ENCODE results near the gene SMO. TPM values are rescaled to one million over a fixed set of nuclear protein-coding genes. Genes with fewer than 3 reads are reported as not detected.
A peak's percentile ranks its signal among the peaks of the same experiment; 100 is the strongest.

Gene SMO
- total RNA-seq, 2 donors from 2014 or later = 75.5 to 76.2 TPM

- H3K9ac ChIP-seq (ENCODE audit: extremely low read depth, low read length, poor library complexity, severe bottlenecking) = peak overlapping the region; percentile 92
- no peak for TF ChIP-seq CTCF (conservative IDR thresholded peaks at IDR 0.05)
- WGBS, 2 experiments (ENCODE audit: insufficient coverage in 1 of 2, insufficient read length in 1 of 2) = 16 to 25% methylated on average over 13 of the region's 13 CpGs
- peaks cover 15% of the 10 kb centered on the region for H3K27me3 ChIP-seq (ENCODE audit: control insufficient read depth, insufficient read depth, low read length, poor library complexity, severe bottlenecking)
- H3K36me3 Mint-ChIP-seq (ENCODE audit: low read depth) = peaks cover 12% of the 10 kb centered on the region
- peaks cover 5% of the 10 kb centered on the region for H3K9me3 ChIP-seq (ENCODE audit: control insufficient read depth, low read length)
- H3K4me3 Mint-ChIP-seq = peak overlapping the region; percentile 91
- peaks cover 34% of the 10 kb centered on the region for H3K27me3 Mint-ChIP-seq (ENCODE audit: insufficient read depth)
- H3K9me3 Mint-ChIP-seq = peaks cover under 1% of the 10 kb centered on the region
- H3K4me1 ChIP-seq (ENCODE audit: control insufficient read depth, insufficient read depth, low read length) = peaks cover 7% of the 10 kb centered on the region
- peak overlapping the region; percentile 93 for H3K4me3 ChIP-seq (ENCODE audit: low read length)
- peak overlapping the region; percentile 95 for H3K27ac ChIP-seq (ENCODE audit: low read depth, low read length)
- DNase-seq = no peak
- H3K4me1 Mint-ChIP-seq = peaks cover 23% of the 10 kb centered on the region
- peak overlapping the region; percentile 78 for H3K27ac Mint-ChIP-seq
- peaks cover 16% of the 10 kb centered on the region for H3K36me3 ChIP-seq (ENCODE audit: control insufficient read depth, insufficient read depth, low read length)
Observed at GRCh38 chr7:129189661-129190310, 1.4 kb downstream of the SMO start.

GRCh38 chr7:129191272-129191671, 2.8 kb downstream of the SMO start:
- Mint-ChIP-seq H3K27me3 (ENCODE audit: insufficient read depth) (peaks cover 21% of the 10 kb centered on the region), H3K4me3 (no peak overlapping the region), H3K36me3 (ENCODE audit: low read depth) (peaks cover 16% of the 10 kb centered on the region), H3K4me1 (peaks cover 23% of the 10 kb centered on the region), H3K27ac (no peak overlapping the region), H3K9me3 (peaks cover 6% of the 10 kb centered on the region)
- peaks cover 14% of the 10 kb centered on the region for H3K9me3 ChIP-seq (ENCODE audit: control insufficient read depth, low read length)
- no peak for TF ChIP-seq CTCF (conservative IDR thresholded peaks at IDR 0.05)
- H3K9ac ChIP-seq (ENCODE audit: extremely low read depth, low read length, poor library complexity, severe bottlenecking) = no peak overlapping the region
- H3K27me3 ChIP-seq (ENCODE audit: control insufficient read depth, insufficient read depth, low read length, poor library complexity, severe bottlenecking) = peaks cover 15% of the 10 kb centered on the region
- DNase-seq = no peak
- no peak overlapping the region for H3K4me3 ChIP-seq (ENCODE audit: low read length)
- H3K4me1 ChIP-seq (ENCODE audit: control insufficient read depth, insufficient read depth, low read length) = peaks cover 7% of the 10 kb centered on the region
- H3K27ac ChIP-seq (ENCODE audit: low read depth, low read length) = no peak overlapping the region
- H3K36me3 ChIP-seq (ENCODE audit: control insufficient read depth, insufficient read depth, low read length) = peaks cover 23% of the 10 kb centered on the region
- WGBS, 2 experiments (ENCODE audit: insufficient coverage in 1 of 2, insufficient read length in 1 of 2) = 91 to 96% methylated on average over 3 of the region's 3 CpGs

GRCh38 chr7:129193892-129194291, 5.5 kb downstream of the SMO start:
- Histone ChIP-seq H3K9ac (ENCODE audit: extremely low read depth, low read length, poor library complexity, severe bottlenecking) (no peak overlapping the region), H3K4me3 (ENCODE audit: low read length) (no peak overlapping the region), H3K36me3 (ENCODE audit: control insufficient read depth, insufficient read depth, low read length) (peaks cover 23% of the 10 kb centered on the region), H3K9me3 (ENCODE audit: control insufficient read depth, low read length) (peaks cover 14% of the 10 kb centered on the region), H3K27ac (ENCODE audit: low read depth, low read length) (no peak overlapping the region), H3K27me3 (ENCODE audit: control insufficient read depth, insufficient read depth, low read length, poor library complexity, severe bottlenecking) (no peaks in the 10 kb centered on the region), H3K4me1 (ENCODE audit: control insufficient read depth, insufficient read depth, low read length) (peaks cover 7% of the 10 kb centered on the region)
- Mint-ChIP-seq H3K27ac (no peak overlapping the region), H3K27me3 (ENCODE audit: insufficient read depth) (peaks cover 3% of the 10 kb centered on the region), H3K4me1 (peaks cover 16% of the 10 kb centered on the region), H3K9me3 (peaks cover 6% of the 10 kb centered on the region), H3K4me3 (no peak overlapping the region), H3K36me3 (ENCODE audit: low read depth) (peaks cover 24% of the 10 kb centered on the region)
- no peak for DNase-seq
- TF ChIP-seq CTCF (conservative IDR thresholded peaks at IDR 0.05) = no peak
- WGBS, 2 experiments (ENCODE audit: insufficient coverage in 1 of 2, insufficient read length in 1 of 2) = 91 to 96% methylated on average over 2 to 3 of the region's 3 CpGs

All from endodermal cell (in vitro differentiated cells).